Suppressor macrophage (primary cell): ENCODE measurements around the gene DSCAML1.
A peak's percentile ranks its signal among the peaks of the same experiment; 100 is the strongest.
"Not testable (repeated sequence)": the region's sequence is repeated elsewhere in the genome, so short reads cannot be mapped to it uniquely, and the experiment has no call there.

Source experiments
- DNase-seq, 4 experiments: peaks; one replicate each; pipeline ENCODE4 v3.0.0-alpha.2; 2020 to 2022

The DSCAML1 gene

DNA sequence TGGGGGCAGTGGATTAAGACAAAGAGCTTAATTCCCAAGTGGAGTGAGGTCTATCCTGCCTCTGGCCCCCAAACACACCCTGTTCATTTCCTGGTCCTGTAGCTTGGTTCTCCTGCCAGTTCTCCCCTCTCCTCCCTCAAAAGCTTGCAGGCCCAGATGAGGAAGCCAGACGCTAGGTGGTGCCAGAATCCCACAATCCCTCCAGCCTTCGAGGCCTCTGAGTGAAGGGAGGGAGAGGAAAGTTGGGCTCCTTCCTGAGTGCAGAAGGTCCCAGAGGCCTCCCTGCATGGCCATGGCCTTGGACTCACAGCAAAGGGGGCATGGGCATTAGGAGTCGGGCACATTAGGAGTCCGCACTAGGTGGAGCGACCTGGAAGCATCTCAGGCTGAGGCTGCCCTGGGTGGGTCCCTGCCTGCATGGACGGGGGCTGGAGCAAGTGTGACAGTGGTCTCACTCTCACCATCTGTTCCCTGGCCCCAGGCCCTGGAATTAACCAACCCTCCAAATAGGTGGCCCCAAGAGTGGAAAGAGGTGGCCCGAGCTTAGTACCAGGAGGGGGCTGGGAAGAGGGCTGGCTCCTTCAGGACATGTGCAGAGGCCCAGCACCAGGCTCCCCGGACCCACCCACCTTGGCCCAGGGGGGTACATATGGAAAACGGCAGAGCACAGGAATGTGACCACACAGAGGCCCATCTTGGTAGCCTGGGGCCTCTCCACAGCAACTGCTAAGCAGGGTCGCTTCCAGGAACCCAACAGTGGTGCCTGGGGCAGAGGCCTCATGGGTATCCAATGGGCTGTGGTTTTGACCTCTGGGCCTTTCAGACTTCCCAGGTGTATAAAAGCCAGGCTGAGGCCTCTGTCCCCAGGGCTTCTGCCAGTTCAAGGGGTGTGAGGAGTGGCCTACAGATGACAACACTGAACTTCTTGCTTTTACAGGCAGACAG lies 22.4 kb upstream of the DSCAML1 start:
- DNase-seq = peak; percentile 79 to 87 (median 84)

- DNase-seq = peak in 3 of 4 experiments; percentile 47 to 61 (median 61)
Observed at GRCh38 chr11:117818041-117818873, 21.2 kb upstream of the DSCAML1 start.

- peak; percentile 81 to 94 (median 90) for DNase-seq
Observed at GRCh38 chr11:117817368-117818040, 20.5 kb upstream of the DSCAML1 start.

GRCh38 chr11:117816846-117817367 lies 19.9 kb upstream of the DSCAML1 start:
- DNase-seq = peak; percentile 49 to 77 (median 70)

- peak in 1 of 4 experiments; percentile 27 for DNase-seq
Observed at GRCh38 chr11:117816151-117816741, 19.2 kb upstream of the DSCAML1 start.

GRCh38 chr11:117815262-117815803 lies 18.3 kb upstream of the DSCAML1 start:
- peak; percentile 90 to 97 (median 94) for DNase-seq

- peak; percentile 38 to 66 (median 48) for DNase-seq
Observed at GRCh38 chr11:117814766-117815261, 17.8 kb upstream of the DSCAML1 start.

DNA sequence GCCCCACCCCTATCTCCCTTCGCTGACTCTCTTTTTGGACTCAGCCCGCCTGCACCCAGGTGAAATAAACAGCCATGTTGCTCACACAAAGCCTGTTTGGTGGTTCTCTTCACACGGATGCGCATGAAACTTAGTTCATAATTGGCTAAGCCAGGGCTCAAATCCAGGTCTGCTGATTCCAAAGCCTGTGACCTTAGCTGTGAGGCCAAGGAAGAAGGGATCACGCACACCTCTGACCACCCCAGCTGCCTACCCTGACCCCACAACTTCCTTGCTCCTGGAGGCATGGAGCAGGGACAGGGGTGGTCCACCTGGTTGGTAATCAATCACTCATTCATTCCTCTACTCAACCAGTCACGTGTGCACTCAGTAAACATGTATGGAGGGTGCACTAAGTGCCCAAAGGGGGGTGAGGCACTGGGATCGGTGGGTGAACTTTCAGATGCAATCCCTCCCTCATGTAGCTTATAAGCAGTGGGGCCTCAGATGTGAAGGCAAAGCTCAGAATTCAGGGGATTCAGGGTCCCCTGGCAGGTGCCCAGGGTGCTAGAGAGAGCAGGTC lies 17.3 kb upstream of the DSCAML1 start:
- DNase-seq = no peak

DNA sequence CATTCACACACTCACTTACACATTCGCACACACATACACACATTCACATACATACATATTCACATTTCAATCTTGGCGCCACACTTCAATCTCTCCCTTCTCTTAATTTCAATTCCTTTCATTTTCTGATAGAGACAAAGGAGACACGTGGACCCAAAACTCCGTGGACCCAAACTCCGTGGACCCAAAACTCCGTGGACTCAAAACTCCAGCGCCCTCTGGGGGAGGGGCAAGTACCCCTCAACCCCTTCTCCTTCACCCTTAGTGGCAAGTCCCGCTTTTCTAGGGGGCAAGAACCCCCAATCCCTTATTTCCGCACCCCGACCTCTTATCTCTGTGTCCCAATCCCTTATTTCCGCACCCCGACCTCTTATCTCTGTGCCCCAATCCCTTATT lies 13.0 kb upstream of the DSCAML1 start:
- DNase-seq = not testable (repeated sequence)

GRCh38 chr11:117809236-117810055 lies 12.4 kb upstream of the DSCAML1 start:
- peak; percentile 77 to 92 (median 88) for DNase-seq

DNA sequence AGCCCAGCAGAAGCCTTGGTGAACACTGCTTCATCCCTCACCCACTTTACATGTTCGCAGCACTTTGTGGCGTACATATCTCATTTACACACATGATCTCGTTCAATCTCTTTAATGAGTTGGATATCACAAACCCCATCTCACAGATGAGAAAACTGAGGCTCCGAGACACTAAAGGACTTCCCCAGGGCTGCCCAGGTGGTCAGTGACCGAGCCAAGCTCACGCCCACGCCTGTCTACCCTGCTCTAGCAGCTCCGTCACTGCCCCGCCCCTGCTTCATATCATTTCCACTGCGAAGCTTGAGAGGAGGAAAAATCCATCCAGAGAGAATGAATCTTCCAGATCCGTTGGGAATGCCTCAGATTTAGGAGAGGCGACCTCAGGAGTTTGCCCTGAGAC lies 11.8 kb upstream of the DSCAML1 start:
- no peak for DNase-seq

- DNase-seq = peak; percentile 76 to 90 (median 88)
Observed at GRCh38 chr11:117807482-117808327, 10.7 kb upstream of the DSCAML1 start.

- DNase-seq = peak; percentile 74 to 87 (median 86)
Observed at GRCh38 chr11:117806846-117807245, 9.8 kb upstream of the DSCAML1 start.

- DNase-seq = peak; percentile 74 to 89 (median 88)
Observed at GRCh38 chr11:117805045-117805444, 8.0 kb upstream of the DSCAML1 start.

GRCh38 chr11:117803896-117804295 lies 6.9 kb upstream of the DSCAML1 start:
- no peak for DNase-seq

GRCh38 chr11:117799634-117800033 lies 2.6 kb upstream of the DSCAML1 start:
- DNase-seq = no peak

DNA sequence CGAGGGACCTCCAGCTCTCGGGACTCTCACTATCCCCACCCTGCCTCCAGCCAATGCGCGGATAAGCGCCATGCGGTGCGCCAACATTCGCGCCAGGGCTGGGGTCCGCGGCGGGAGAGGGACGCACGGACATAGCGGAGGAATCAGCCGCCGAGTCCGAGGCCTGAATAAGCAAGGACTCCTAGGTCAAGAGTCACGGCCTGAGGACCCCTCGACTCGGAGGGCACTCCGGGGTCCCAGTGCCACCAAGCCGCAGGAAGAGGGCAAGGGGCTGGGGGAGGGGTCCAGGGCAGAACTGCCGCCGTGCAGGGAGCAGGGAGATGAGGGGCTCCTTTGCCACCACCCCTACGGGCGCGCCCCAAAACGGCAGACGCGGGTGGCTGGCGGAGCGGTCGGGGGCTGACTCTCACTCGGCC lies 552 bp downstream of the DSCAML1 start:
- no peak for DNase-seq

- DNase-seq = no peak
Observed at GRCh38 chr11:117795638-117796455, 1.2 kb downstream of the DSCAML1 start.
